Endodermal cell (in vitro differentiated cells): Measurements from ENCODE around the gene ATF3. TPM values are rescaled to one million over a fixed set of nuclear protein-coding genes. Genes with fewer than 3 reads are reported as not detected.

Experiments
- DNase-seq: peaks from one replicate; pipeline ENCODE4 v3.0.0-alpha.2; 2017
- H3K27ac ChIP-seq: 2 replicates; pipeline ENCODE4 v1.5.1; 2013; ENCODE audit warnings: mild to moderate bottlenecking, low read depth, low read length, moderate library complexity
- H3K27me3 ChIP-seq: 2 replicates; pipeline ENCODE4 v1.6.1; 2013; ENCODE audit warnings: mild to moderate bottlenecking, low read length, moderate library complexity; ENCODE audit not compliant: insufficient read depth, control insufficient read depth, poor library complexity, severe bottlenecking
- H3K36me3 ChIP-seq: 2 replicates; pipeline ENCODE4 v1.7.0; 2013; ENCODE audit warnings: mild to moderate bottlenecking, low read length, moderate library complexity; ENCODE audit not compliant: control insufficient read depth, insufficient read depth
- H3K4me1 ChIP-seq: one replicate; pipeline ENCODE4 v1.7.0; 2013; ENCODE audit warnings: low read length; ENCODE audit not compliant: control insufficient read depth, insufficient read depth
- H3K4me3 ChIP-seq: 2 replicates; pipeline ENCODE4 v1.5.1; 2013; ENCODE audit warnings: mild to moderate bottlenecking, low read length, moderate library complexity
- H3K9ac ChIP-seq: 2 replicates; pipeline ENCODE4 v1.6.1; 2013; ENCODE audit warnings: mild to moderate bottlenecking, low read length, moderate library complexity; ENCODE audit not compliant: poor library complexity, severe bottlenecking; ENCODE audit errors: extremely low read depth
- H3K9me3 ChIP-seq: 2 replicates; pipeline ENCODE4 v1.6.1; 2013; ENCODE audit warnings: mild to moderate bottlenecking, low read length, moderate library complexity; ENCODE audit not compliant: control insufficient read depth
- H3K27ac Mint-ChIP-seq: 2 replicates; pipeline ENCODE4 v1.8.0; 2020; ENCODE audit warnings: mixed read lengths
- H3K27me3 Mint-ChIP-seq: 2 replicates; pipeline ENCODE4 v1.8.0; 2021; ENCODE audit warnings: mild to moderate bottlenecking, mixed read lengths; ENCODE audit not compliant: insufficient read depth
- H3K36me3 Mint-ChIP-seq: 2 replicates; pipeline ENCODE4 v1.8.0; 2020; ENCODE audit warnings: low read depth, mixed read lengths
- H3K4me1 Mint-ChIP-seq: 2 replicates; pipeline ENCODE4 v1.8.0; 2020; ENCODE audit warnings: mixed read lengths
- H3K4me3 Mint-ChIP-seq: 2 replicates; pipeline ENCODE4 v1.8.0; 2020; ENCODE audit warnings: mild to moderate bottlenecking, moderate library complexity, mixed read lengths
- H3K9me3 Mint-ChIP-seq: 2 replicates; pipeline ENCODE4 v1.8.0; 2020; ENCODE audit warnings: mild to moderate bottlenecking, mixed read lengths
- WGBS, 2 experiments: methylation state at CpG; one replicate each; pipeline versions ENCODE4 v1.1.5 to v1.1.7; 2013; ENCODE audit warnings: missing lambda C conversion rate in 2 of 2, mixed read lengths in 1 of 2; ENCODE audit not compliant: insufficient coverage in 1 of 2, insufficient read length in 1 of 2; 5-methylcytosine and 5-hydroxymethylcytosine counted together
- total RNA-seq, 2 donors: library from RNA; stranded (reverse); fragmentation: NEBNext Ultra II Directional in 1 of 2; extraction: Animal tissue kit (Norgen Biotek cat#: 25700) in 1 of 2; gene quantifications; 2 replicates in 1 of 2; 3 replicates in 1 of 2; pipeline ENCODE4 v1.2.1, GENCODE V29; 2021
- TF ChIP-seq, protein P1 (sequence below): fragments of 200-600 bp; sonication (generic); conservative IDR thresholded peaks from 2 replicates; pipeline ENCODE4 v1.5.0; 2021; ENCODE audit warnings: antibody characterized with exemption, mild to moderate bottlenecking

ATF3 gene
- total RNA-seq, 2 donors from 2014 or later, result 12.6 to 24.0 TPM

- Histone ChIP-seq H3K9me3 (no peaks in the 10 kb centered on the region), H3K27me3 (peaks cover 6% of the 10 kb centered on the region), H3K4me1 (peaks cover 9% of the 10 kb centered on the region), H3K27ac (no peak overlapping the region), H3K36me3 (no peaks in the 10 kb centered on the region), H3K9ac (no peak overlapping the region), H3K4me3 (no peak overlapping the region)
- no peak for DNase-seq
- H3K36me3 Mint-ChIP-seq, result no peaks in the 10 kb centered on the region
- 94 to 96% methylated on average over 4 to 7 of the region's 7 CpGs for WGBS, 2 experiments
- no peaks in the 10 kb centered on the region for H3K27me3 Mint-ChIP-seq
- TF ChIP-seq, protein P1, sequence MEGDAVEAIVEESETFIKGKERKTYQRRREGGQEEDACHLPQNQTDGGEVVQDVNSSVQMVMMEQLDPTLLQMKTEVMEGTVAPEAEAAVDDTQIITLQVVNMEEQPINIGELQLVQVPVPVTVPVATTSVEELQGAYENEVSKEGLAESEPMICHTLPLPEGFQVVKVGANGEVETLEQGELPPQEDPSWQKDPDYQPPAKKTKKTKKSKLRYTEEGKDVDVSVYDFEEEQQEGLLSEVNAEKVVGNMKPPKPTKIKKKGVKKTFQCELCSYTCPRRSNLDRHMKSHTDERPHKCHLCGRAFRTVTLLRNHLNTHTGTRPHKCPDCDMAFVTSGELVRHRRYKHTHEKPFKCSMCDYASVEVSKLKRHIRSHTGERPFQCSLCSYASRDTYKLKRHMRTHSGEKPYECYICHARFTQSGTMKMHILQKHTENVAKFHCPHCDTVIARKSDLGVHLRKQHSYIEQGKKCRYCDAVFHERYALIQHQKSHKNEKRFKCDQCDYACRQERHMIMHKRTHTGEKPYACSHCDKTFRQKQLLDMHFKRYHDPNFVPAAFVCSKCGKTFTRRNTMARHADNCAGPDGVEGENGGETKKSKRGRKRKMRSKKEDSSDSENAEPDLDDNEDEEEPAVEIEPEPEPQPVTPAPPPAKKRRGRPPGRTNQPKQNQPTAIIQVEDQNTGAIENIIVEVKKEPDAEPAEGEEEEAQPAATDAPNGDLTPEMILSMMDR, result no peak
- no peaks in the 10 kb centered on the region for H3K9me3 Mint-ChIP-seq
- H3K27ac Mint-ChIP-seq, result no peak overlapping the region
- peaks cover 25% of the 10 kb centered on the region for H3K4me1 Mint-ChIP-seq
- no peak overlapping the region for H3K4me3 Mint-ChIP-seq
Measured at GRCh38 chr1:212582808-212583615, 25.5 kb upstream of the ATF3 start.

GRCh38 chr1:212583643-212584042 is 24.9 kb upstream of the ATF3 start:
- no peak for DNase-seq
- H3K9me3 Mint-ChIP-seq, result no peaks in the 10 kb centered on the region

GRCh38 chr1:212584092-212584886 is 24.3 kb upstream of the ATF3 start:
- H3K9ac ChIP-seq, result no peak overlapping the region
- H3K4me3 Mint-ChIP-seq, result no peak overlapping the region
- H3K4me1 Mint-ChIP-seq, result peaks cover 31% of the 10 kb centered on the region
- no peak overlapping the region for H3K27ac ChIP-seq
- H3K9me3 ChIP-seq, result no peaks in the 10 kb centered on the region
- 96 to 100% methylated on average over 3 to 5 of the region's 5 CpGs for WGBS, 2 experiments
- H3K27me3 ChIP-seq, result peaks cover 6% of the 10 kb centered on the region
- H3K36me3 ChIP-seq, result no peaks in the 10 kb centered on the region
- DNase-seq, result no peak
- H3K27me3 Mint-ChIP-seq, result no peaks in the 10 kb centered on the region
- H3K9me3 Mint-ChIP-seq, result no peaks in the 10 kb centered on the region
- no peaks in the 10 kb centered on the region for H3K36me3 Mint-ChIP-seq
- H3K27ac Mint-ChIP-seq, result no peak overlapping the region
- TF ChIP-seq, protein P1, result no peak
- H3K4me3 ChIP-seq, result no peak overlapping the region
- peaks cover 10% of the 10 kb centered on the region for H3K4me1 ChIP-seq

More at GRCh38 chr1:212583643-212584042, 24.9 kb upstream of the ATF3 start:
- peaks cover 6% of the 10 kb centered on the region for H3K27me3 ChIP-seq
- Mint-ChIP-seq H3K27me3 (no peaks in the 10 kb centered on the region), H3K4me3 (no peak overlapping the region), H3K4me1 (peaks cover 30% of the 10 kb centered on the region), H3K36me3 (no peaks in the 10 kb centered on the region), H3K27ac (no peak overlapping the region)
- no peaks in the 10 kb centered on the region for H3K9me3 ChIP-seq
- no peak overlapping the region for H3K9ac ChIP-seq
- H3K27ac ChIP-seq, result no peak overlapping the region
- H3K36me3 ChIP-seq, result no peaks in the 10 kb centered on the region
- 86 to 100% methylated on average over 4 to 5 of the region's 7 CpGs for WGBS, 2 experiments
- TF ChIP-seq, protein P1, result no peak
- H3K4me1 ChIP-seq, result peaks cover 10% of the 10 kb centered on the region
- no peak overlapping the region for H3K4me3 ChIP-seq
